Measurements from ENCODE around the gene TCN1.
"Not testable (repeated sequence)": the region's sequence is repeated elsewhere in the genome, so short reads cannot be mapped to it uniquely, and the experiment has no call there.

Gene TCN1, protein sequence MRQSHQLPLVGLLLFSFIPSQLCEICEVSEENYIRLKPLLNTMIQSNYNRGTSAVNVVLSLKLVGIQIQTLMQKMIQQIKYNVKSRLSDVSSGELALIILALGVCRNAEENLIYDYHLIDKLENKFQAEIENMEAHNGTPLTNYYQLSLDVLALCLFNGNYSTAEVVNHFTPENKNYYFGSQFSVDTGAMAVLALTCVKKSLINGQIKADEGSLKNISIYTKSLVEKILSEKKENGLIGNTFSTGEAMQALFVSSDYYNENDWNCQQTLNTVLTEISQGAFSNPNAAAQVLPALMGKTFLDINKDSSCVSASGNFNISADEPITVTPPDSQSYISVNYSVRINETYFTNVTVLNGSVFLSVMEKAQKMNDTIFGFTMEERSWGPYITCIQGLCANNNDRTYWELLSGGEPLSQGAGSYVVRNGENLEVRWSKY

GRCh38 chr11:59866397-59866796 lies at the start of gene TCN1:
TSS of gene TCN1 (minus strand) at chr11:59866487. CDS start at chr11:59866470, 17 bp downstream.
- no peak for DNase-seq

DNA sequence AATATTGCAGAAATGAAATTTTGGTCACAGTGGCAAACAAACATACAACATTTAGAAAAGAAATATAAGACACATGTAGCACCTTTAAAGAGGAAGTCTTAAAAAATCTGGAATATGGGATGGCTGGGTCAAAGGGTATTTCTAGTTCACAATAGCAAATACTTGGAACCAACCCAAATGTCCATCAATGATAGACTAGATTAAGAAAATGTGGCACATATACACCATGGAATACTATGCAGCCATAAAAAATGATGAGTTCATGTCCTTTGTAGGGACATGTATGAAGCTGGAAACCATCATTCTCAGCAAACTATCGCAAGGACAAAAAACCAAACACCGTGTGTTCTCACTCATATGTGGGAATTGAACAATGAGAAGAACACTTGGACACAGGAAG lies 37.3 kb upstream of the TCN1 start:
- not testable (repeated sequence) for DNase-seq

- no peak for DNase-seq
Measured at GRCh38 chr11:59901306-59901705, 35.0 kb upstream of the TCN1 start.

DNA sequence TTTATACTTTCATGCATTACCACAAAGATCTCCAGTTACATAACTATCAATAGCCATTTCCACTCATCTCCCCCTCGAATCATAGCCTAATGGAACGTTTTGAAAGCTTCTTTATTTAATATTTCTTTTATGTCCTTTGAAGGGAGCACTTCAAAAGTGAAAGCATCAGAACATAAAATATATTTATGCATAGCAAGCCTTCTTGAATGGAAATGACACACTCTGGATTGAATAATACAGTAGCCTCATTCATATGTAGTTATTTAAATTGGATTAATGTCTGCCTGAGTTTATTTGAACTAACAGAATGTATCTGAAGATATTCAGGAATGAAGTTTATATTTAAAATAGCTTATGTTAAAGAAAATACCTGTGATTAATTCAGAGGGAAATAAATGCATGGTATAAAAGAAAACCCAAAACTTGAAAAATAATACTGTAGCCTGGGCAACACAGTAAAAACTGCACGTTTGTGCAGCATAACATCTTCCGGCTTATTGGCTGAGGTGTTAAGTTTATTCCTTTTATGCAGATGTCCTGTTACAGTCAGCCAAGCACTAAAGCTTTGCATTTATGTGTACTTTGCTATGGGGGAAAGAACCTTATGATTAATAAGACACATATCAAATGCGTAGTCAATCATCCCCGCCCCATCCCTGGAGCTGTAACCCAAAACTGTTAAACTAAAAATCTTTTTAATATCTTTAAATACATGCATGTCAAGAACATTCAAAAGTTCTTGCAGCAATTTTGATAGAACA lies 34.3 kb upstream of the TCN1 start:
- DNase-seq = no peak

DNA sequence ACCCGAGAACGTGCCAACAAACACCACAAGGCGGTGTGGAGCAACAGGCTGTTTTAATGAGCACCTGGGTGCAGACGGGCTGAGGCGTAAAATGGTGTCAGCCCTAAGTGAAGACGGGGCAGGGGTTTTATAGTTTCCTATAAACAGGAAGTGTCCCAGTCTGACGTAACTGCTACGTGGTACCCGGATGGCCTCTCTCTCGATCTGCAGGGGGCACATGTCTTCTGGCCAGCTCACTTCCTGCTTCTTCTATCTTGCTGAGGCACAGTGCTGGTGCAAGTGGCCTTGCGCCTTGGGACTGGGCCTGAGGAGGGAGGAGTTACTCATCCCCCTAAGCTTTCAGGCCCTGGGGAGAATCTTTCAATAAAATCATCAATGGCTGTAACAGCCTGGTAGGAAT lies 33.2 kb upstream of the TCN1 start:
- DNase-seq = no peak

DNA sequence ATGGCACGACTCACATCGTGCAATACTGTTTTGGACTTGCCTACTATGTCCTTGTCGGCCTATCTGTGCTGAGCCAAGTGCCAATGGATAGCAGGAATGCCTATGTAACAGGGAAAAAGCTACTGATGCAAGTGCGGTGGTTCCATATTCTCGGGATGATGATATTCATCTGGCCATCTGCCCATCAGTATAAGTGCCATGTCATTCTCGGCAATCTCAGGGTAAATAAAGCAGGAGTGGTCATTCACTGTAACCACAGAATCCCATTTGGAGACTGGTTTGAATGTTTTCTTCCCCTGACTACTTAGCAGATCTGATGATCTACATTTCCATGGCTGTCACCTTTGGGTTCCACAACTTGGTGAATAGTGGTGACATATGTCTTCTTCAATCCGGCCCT lies 32.4 kb upstream of the TCN1 start:
- no peak for DNase-seq

DNA sequence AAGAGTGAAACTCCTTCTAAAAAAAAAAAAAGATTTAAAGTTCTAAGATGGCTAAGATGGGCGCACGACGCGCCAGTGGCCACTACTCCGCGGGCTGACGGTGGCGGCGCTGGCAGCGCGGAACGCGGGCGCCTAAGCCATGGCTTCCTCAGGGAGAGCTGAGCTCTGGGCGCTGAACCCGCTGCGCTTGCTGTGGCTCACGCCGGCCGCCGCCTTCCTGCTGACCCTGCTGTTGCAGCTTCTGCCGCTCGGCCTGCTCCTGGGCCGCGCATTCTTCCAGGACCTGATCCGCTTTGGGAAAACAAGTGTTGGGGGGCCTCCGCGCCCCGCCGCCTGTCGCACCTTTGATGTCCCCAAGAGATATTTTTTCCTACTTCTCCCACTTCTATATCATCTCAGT lies 31.8 kb upstream of the TCN1 start:
- no peak for DNase-seq

- DNase-seq = no peak
Measured at GRCh38 chr11:59894616-59895015, 28.3 kb upstream of the TCN1 start.

DNA sequence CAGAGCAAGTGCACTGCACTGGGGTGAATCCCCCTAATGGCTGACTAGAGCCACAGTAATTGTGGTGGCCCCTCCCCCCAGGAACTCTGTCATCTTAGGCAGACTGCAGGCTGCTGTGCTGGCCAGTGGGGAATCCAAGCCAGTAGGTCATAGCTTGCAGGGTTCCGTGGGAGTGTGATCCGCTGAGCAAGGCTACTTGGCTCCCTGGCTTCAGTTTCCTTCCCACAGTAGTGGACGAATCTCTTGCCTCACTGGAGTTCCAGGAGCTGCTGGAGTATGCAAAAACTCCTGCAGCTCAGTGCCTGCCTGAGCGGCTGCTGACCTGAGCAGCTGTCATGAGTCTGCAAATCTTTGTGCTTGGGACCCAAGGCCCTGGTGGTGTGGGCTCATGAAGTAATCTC lies 25.5 kb upstream of the TCN1 start:
- DNase-seq = no peak

DNA sequence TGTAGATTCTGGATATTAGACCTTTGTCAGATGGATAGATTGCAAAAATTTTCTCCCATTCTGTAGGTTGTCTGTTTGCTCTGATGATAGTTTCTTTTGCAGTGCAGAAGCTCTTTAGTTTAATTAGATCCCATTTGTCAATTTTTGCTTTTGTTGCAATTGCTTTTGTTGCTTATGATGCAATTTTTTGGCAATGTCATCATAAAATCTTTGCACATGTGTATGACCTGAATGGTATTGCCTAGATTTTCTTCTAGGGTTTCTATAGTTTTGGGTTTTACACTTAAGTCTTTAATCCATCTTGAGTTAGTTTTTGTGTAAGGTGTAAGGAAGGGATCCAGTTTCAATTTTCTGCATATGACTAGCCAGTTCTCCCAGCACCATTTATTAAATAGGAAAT lies 20.9 kb upstream of the TCN1 start:
- not testable (repeated sequence) for DNase-seq

DNA sequence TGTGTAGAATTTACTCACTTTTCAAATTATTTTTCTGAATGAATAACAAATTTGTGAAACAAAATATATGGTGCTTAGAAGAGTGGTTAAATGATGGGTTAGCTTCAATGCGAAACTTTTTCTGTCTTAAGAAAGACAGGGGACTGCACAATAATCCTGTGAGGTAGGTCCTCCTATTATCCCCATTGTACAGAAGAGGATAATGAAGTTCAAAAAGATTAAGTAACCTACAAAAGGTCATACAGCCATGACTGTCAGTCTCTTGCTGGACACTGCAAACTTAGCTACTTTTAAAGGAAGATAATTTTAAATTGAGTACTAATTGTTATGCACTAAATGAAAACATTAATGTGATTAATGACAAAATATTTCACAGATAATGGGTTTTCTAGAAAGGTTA lies 17.3 kb upstream of the TCN1 start:
- DNase-seq = no peak

DNA sequence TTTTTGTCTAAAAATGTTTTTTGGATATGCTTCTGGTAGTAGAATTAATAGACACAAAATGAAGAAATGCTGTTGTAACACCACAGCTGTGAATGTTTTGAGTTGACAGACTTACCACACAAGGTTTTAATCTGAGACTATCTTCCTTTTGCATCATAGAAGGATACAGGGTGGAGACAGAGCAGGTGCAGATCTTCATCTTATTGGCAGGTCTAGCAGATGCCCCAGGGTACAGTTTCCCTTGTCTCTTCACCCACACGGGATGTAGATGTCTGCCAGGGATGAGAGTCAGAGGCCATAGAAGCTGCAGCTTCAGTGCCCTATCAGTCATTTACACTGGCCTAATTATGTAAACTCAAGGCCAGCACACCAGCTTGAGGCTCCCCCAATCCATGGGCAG lies 13.3 kb upstream of the TCN1 start:
- no peak for DNase-seq

- no peak for DNase-seq
Measured at GRCh38 chr11:59878575-59878974, 12.3 kb upstream of the TCN1 start, which contains the start of gene OOSP3. TSS of gene OOSP3 (plus strand) at chr11:59878782. CDS start at chr11:59878809, 27 bp downstream.

- DNase-seq = no peak
Measured at GRCh38 chr11:59877784-59878183, 11.5 kb upstream of the TCN1 start.

GRCh38 chr11:59877325-59877724 lies 11.0 kb upstream of the TCN1 start:
- DNase-seq = no peak

- DNase-seq = no peak
Measured at GRCh38 chr11:59875856-59876519, 9.7 kb upstream of the TCN1 start.

GRCh38 chr11:59872076-59872475 lies 5.8 kb upstream of the TCN1 start:
- DNase-seq = no peak

DNA sequence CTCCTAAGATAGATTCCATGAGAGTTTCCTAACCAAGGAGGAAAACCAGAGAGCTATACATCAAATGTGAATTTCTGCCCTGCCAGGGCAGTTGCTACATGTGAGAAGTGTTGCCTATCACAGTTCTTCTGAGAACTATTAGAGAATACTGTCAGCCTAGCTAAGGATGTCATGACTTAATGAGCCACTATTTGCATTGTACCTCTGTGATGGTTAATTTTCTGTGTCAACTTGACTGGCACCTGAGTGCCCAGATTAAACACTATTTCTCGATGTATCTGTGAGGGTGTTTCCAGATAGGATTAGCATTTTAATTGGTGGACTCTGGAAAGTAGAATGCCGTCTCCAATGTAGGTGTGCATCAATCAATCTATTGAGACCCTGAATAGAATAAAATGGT lies 1.7 kb upstream of the TCN1 start:
- no peak for DNase-seq

DNA sequence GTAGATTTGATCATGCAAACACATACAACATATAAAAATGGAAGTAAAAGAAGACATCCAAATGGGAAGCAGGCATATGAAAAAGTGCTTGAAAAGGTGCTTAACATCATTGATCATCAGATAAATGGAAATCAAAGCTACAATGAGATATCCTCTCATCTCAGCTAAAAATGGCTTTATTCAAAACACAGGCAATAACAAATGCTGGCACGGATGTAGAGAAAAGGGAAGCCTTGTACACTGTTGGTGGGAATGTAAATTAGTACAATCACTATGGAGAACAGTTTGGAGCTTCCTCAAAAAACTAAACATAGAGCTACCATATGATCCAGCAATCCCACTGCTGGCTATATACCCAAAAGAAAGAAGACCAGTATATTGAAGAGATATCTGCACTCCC lies 549 bp upstream of the TCN1 start:
- DNase-seq = no peak

DNA sequence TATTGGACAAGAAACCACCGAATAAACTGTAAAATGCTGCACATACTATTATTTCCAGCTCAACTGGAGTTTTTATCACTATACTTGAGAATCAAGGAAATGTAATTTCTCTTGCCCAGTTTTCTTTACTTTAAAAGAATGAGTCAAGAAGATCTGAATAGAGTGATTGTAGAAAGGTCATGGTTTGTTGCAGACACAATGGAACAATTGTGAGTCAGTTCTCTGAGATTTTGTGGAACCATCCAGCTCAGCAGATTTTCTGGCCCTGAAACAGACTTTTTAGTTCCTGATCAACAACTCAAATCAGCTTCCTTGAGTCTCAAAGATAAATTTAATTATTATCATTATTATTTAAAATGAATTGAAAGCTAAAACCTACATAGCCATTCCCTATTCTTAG lies 1.3 kb downstream of the TCN1 start:
- no peak for DNase-seq

DNA sequence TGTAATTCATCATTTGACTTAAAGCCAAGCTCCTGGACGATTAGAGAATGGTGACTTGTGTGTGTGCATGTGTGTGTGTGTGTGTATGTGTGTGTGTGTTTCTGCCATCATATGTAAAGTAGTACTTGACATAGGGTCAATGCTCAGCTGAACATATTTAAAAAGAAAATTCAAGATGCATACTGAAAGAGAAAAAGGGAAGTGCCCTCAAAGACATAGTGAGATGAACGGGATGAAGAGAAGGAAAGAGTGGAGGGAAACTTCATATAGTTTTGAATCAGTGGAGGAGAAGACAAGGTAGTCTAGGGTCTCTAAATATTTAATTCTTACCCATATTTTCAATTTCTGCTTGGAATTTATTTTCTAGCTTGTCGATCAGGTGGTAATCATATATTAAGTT lies 4.0 kb downstream of the TCN1 start:
- DNase-seq = no peak

- no peak for DNase-seq
Measured at GRCh38 chr11:59859673-59860072, 6.6 kb downstream of the TCN1 start.
